ENCODE results near the gene ST8SIA1.
"Not testable (repeated sequence)": the region's sequence is repeated elsewhere in the genome, so short reads cannot be mapped to it uniquely, and the experiment has no call there.

Gene ST8SIA1

DNA sequence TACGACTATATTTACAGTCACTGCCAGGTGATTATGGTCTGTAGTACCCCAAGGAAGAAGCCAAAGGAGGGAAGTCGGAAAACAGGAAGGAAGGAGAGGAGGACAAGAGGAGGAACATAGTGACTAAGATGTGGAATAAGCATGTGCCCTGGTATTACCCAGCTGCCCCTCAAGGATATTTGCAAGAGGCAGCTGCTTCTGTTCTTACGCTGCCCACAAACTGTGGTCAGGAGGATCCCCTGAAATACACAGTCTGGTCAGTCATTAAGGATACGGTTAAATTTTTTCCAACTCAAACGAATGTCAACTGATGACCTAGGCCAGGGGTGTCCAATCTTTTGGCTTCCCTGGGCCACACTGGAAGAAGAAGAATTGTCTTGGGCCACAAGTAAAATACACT is 162.0 kb downstream of the ST8SIA1 start:
- DNase-seq (ENCODE audit: low spot score), result no peak

DNA sequence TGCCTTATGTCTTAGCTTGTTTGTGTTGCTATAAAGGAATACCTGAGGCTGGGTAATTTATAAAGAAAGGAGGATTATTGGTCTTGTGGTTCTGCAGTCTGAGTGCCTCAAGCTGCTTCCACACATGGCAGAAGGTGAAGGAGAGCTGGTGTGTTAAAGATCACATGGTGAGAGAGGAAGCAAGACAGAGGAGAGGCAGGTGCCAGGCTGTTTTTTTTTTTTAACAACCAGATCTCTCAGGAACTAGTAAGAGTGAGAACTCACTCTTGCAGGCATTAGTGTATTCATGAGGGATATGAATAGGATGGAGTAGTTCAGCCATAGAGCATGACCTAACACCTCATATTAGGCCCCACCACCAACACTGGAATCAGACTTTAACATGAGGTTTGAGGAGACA is 165.1 kb downstream of the ST8SIA1 start:
- DNase-seq (ENCODE audit: low spot score), result no peak

DNA sequence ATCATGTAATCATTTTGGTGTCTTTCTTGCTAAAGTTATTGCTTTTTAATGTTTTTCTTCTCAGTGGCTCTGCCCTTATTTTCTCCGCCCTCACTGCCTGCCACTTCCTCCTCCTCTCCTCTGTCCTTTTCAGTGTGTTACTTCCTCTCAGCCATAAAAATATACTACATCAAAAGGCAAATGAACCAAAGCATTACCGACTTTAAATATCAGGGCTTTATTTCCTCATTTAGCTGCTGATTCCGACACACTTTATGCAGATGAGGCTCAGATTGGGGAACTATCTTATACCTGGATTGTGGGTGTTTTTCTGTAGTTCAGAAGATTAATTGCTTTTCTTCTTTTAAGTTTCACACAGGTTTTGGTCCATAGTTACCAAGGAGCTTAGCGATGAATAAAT is 170.4 kb downstream of the ST8SIA1 start:
- no peak for DNase-seq (ENCODE audit: low spot score)

DNA sequence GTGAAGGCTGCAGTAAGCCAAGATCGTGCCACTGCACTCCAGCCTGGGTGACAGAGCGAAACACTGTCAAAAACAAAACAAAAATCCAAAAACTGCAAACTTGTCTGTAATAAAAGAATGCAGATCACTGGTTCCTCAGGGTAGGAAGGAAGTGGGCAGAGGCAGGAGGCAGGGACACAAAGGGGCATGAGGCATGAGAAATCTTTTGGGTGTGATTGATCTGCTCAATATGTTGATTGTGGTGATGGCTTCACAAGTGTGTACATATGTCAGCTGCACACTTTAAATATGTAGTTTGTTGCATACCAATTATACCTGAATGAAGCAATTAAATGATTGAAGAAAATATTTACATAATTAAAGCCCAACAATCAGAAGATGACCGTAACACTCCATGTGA is 170.9 kb downstream of the ST8SIA1 start:
- no peak for DNase-seq (ENCODE audit: low spot score)

DNA sequence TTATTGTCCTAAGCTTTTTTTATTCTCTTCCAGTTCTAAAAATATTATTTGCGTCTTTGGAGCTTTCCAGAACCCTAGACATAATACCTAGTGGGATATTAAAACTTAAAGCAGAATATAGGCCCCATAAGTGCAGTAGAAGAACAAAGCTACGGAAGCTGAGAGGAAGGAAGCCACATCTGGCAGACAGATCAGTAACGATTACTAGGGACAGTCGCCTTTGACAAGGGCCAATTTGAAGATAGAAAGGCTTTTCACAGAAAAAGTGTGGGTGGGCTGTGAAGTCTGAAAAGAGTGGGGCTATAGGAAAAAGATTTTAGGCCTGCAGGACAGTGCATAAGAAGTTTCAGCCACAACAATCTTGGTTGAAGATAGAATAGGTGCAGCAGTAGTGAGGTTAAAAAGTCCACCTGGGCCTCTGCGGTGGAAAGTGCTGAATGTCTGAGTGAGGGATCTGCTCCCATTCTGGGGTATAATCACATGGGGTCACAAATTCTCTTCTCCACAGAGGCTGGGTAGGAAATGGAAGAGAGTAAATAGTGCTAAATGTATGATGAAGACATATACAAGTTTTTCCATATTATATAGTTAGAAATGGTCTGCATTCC is 174.0 kb downstream of the ST8SIA1 start:
- DNase-seq (ENCODE audit: low spot score), result no peak

DNA sequence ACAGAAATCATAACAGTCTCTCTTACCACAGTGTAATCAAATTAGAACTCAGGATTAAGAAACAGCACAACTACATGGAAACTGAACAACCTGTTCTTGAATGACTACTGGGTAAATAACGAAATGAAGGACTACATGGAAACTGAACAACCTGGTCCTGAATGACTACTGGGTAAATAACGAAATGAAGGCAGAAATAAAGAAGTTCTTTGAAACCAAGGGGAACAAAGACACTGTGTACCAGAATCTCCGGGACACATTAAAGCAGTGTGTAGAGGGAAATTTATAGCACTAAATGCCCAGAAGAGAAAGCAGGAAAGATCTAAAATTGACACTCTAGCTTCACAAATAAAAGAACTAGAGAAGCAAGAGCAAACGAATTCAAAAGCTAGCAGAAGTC is 185.2 kb downstream of the ST8SIA1 start:
- not testable (repeated sequence) for DNase-seq (ENCODE audit: low spot score)

DNA sequence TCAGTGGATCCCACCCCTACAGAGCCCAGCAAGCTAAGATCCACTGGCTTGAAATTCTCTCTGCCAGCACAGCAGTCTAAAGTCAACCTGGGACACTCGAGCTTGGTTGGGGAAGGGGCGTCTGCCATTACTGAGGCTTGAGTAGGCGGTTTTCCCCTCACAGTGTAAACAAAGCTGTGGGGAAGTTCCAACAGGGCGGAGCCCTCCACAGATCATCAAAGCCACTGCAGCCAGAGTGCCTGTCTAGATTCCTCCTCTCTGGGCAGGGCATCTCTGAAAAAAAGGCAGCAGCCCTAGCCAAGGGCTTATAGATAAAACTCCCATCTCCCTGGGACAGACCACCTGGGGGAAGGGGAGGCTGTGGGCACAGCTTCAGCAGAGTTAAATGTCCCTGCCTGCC is 187.8 kb downstream of the ST8SIA1 start:
- not testable (repeated sequence) for DNase-seq (ENCODE audit: low spot score)

All from HuH-7 (cell line).